ENCODE results near the gene KLK13. TPM values are rescaled to one million over a fixed set of nuclear protein-coding genes. Genes with fewer than 3 reads are reported as not detected.
A peak's percentile ranks its signal among the peaks of the same experiment; 100 is the strongest.

KLK13 gene
- polyA plus RNA-seq, 2 of the 4 experiments (the other 2 are of a cell fraction), result not detected

- ATAC-seq (no peak), DNase-seq (ENCODE audit: low read depth in 1 of 2, low spot score in 1 of 2) (no peak), FAIRE-seq (no peak)
- Histone ChIP-seq H3K4me1 (peaks cover 10% of the 10 kb centered on the region), H3K27ac (no peak overlapping the region), H3K9me3 (no peaks in the 10 kb centered on the region), H3K4me2 (no peak overlapping the region), H3K4me3 (no peak overlapping the region)
- no peak for TF ChIP-seq POLR2AphosphoS2 (conservative IDR thresholded peaks at IDR 0.05; ENCODE audit: low read length)
- no peak for TF ChIP-seq KDM5A (IDR thresholded peaks at IDR 0.05)
- TF ChIP-seq CBX2 (IDR thresholded peaks at IDR 0.05; ENCODE audit: borderline replicate concordance, low read depth), result no peak
- TF ChIP-seq GATA3 (IDR thresholded peaks at IDR 0.05; ENCODE audit: borderline replicate concordance), result no peak
- 0% methylated on average over 1 of the region's 1 CpG for WGBS (ENCODE audit: missing lambda C conversion rate)
- CTCF ChIA-PET, result interaction anchor here (1.0 to 1.8 kb wide), 3 partner anchors 10 to 45 kb away, joined by 4 to 8 read pairs (median 5); no protein-coding TSS in a partner anchor
- POLR2A ChIA-PET, result no interaction called here
Measured at GRCh38 chr19:51110666-51110971, 45.7 kb upstream of the KLK13 start.

- WGBS (ENCODE audit: missing lambda C conversion rate), result 3% methylated on average over 15 of the region's 15 CpGs
- CTCF ChIA-PET, result interaction anchor here (1.6 kb wide), 1 partner anchor 19 kb away, joined by 6 read pairs; no protein-coding TSS in a partner anchor
- Histone ChIP-seq H3K4me3 (peak overlapping the region; percentile 66), H3K4me2 (peak overlapping the region; percentile 87), H3K4me1 (peaks cover 10% of the 10 kb centered on the region), H3K27ac (peak overlapping the region; percentile 70 to 84), H3K9me3 (no peaks in the 10 kb centered on the region)
- TF ChIP-seq TFCP2L1 (CRISPR knock-in tag; IDR thresholded peaks at IDR 0.05) (no peak), POLR2A (IDR thresholded peaks at IDR 0.05; ENCODE audit: low read length) (peak; percentile 40; the same call in 1 of the 2 replicates), TP53 (CRISPR knock-in tag; IDR thresholded peaks at IDR 0.05) (peak; percentile 69; the same call in 1 of the 2 replicates), CEBPB (IDR thresholded peaks at IDR 0.05) (no peak), POLR2AphosphoS2 (conservative IDR thresholded peaks at IDR 0.05; ENCODE audit: low read length) (no peak), FOSB (CRISPR knock-in tag; IDR thresholded peaks at IDR 0.05) (no peak), PHF8 (IDR thresholded peaks at IDR 0.05; ENCODE audit: borderline replicate concordance, low read depth) (peak; percentile 49; the same call in 1 of the 2 replicates), ZC3H11A (IDR thresholded peaks at IDR 0.05) (no peak), HDAC2 (IDR thresholded peaks at IDR 0.05) (no peak), KDM1A (IDR thresholded peaks at IDR 0.05; ENCODE audit: low read depth) (no peak), ZNF302 (CRISPR knock-in tag; IDR thresholded peaks at IDR 0.05) (no peak), MAZ (IDR thresholded peaks at IDR 0.05; ENCODE audit: borderline replicate concordance, low read depth, low read length) (no peak), ATOH8 (CRISPR knock-in tag; IDR thresholded peaks at IDR 0.05; ENCODE audit: low read depth) (no peak), RARB (CRISPR knock-in tag; IDR thresholded peaks at IDR 0.05) (no peak), E2F6 (IDR thresholded peaks at IDR 0.05; ENCODE audit: borderline replicate concordance, low read depth) (peak; percentile 94), ZFP36 (IDR thresholded peaks at IDR 0.05; ENCODE audit: borderline replicate concordance, partially characterized antibody) (peak; percentile 11), MYC (IDR thresholded peaks at IDR 0.05; ENCODE audit: borderline replicate concordance, low read length) (no peak), HES2 (IDR thresholded peaks at IDR 0.05) (no peak), HOXB5 (CRISPR knock-in tag; IDR thresholded peaks at IDR 0.05) (no peak), CHD2 (IDR thresholded peaks at IDR 0.05; ENCODE audit: low read length, partially characterized antibody) (no peak), NR3C1 (IDR thresholded peaks at IDR 0.05) (no peak), MAX (IDR thresholded peaks at IDR 0.05) (peak; percentile 59; the same call in 1 of the 2 replicates), RCOR1 (IDR thresholded peaks at IDR 0.05; ENCODE audit: low read depth, low read length) (no peak), KDM5A (IDR thresholded peaks at IDR 0.05) (no peak), USF2 (IDR thresholded peaks at IDR 0.05) (no peak), EP300 (IDR thresholded peaks at IDR 0.05) (no peak), FOSL2 (IDR thresholded peaks at IDR 0.05) (no peak), FOSL2 (CRISPR knock-in tag; IDR thresholded peaks at IDR 0.05) (no peak), HOXB13 (CRISPR knock-in tag; IDR thresholded peaks at IDR 0.05; ENCODE audit: low read depth) (no peak), CHD4 (IDR thresholded peaks at IDR 0.05; ENCODE audit: borderline replicate concordance) (no peak), SREBF2 (IDR thresholded peaks at IDR 0.05) (no peak), EHMT2 (IDR thresholded peaks at IDR 0.05; ENCODE audit: low read depth) (no peak)
- POLR2A ChIA-PET, result interaction anchor here (0.6 kb wide), 1 partner anchor 231 kb away, joined by 3 read pairs; no protein-coding TSS in a partner anchor
- DNase-seq (ENCODE audit: low read depth in 1 of 2, low spot score in 1 of 2) (no peak), ATAC-seq (peak; percentile 55 to 56), FAIRE-seq (no peak)
Measured at GRCh38 chr19:51108805-51109146, 43.9 kb upstream of the KLK13 start.

All from A549 (cell line).